ENCODE measurements around the gene ANAPC16.
"Not testable (repeated sequence)": the region's sequence is repeated elsewhere in the genome, so short reads cannot be mapped to it uniquely, and the experiment has no call there.

The ANAPC16 gene

DNA sequence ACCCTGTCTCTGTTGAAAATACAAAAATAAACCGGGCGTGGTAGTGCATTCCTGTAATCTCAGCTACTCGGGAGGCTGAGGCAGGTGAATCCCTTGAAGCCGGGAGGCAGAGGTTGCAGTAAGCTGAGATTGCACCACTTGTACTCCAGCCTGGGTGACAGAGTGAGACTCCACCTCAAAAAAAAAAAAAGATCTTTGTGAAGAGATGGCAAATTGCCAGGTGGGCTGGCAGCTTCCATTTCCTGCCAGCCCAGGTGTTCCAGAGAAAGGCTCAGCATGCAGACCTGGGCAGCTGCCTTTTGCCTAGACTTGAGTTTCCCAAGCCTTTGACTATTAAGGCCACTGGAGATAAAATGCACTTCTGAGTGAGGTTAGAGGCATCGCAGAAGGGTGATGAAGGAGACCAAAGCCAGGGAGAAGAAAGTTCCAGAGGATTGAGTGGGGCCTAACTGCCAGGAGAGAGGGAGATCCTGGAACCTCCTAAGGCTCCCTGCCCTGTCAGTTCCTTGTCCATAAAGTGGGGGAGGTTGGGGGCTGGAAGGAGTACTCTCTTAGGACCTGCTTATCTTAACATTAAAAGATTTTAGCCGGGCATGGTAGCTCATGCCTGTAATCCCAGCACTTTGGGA, 47.9 kb downstream of the ANAPC16 start:
- DNase-seq (ENCODE audit: low read depth in 3 of 3) = no peak

DNA sequence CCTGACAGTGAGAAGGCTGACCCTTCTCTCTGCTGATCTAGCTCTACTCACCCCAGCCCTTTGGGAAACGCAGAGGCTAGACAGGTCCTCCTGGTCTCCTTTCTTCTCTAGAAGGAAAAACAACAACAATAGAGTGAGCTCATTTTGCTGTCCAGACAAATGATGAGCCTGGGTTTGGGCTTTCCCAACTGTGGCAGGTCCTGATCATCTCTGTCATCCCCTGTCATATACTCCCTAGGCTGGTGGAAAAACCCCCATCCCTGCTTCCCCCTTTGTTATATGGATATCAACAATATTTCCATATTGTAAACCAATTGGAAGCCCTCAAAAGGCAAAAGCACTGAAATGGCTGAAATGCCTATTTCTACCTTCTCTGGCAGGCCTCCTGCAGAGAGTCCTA, 48.7 kb downstream of the ANAPC16 start:
- no peak for DNase-seq (ENCODE audit: low read depth in 3 of 3)

GRCh38 chr10:72265508-72265907, 49.7 kb downstream of the ANAPC16 start:
- no peak for DNase-seq (ENCODE audit: low read depth in 3 of 3)

DNA sequence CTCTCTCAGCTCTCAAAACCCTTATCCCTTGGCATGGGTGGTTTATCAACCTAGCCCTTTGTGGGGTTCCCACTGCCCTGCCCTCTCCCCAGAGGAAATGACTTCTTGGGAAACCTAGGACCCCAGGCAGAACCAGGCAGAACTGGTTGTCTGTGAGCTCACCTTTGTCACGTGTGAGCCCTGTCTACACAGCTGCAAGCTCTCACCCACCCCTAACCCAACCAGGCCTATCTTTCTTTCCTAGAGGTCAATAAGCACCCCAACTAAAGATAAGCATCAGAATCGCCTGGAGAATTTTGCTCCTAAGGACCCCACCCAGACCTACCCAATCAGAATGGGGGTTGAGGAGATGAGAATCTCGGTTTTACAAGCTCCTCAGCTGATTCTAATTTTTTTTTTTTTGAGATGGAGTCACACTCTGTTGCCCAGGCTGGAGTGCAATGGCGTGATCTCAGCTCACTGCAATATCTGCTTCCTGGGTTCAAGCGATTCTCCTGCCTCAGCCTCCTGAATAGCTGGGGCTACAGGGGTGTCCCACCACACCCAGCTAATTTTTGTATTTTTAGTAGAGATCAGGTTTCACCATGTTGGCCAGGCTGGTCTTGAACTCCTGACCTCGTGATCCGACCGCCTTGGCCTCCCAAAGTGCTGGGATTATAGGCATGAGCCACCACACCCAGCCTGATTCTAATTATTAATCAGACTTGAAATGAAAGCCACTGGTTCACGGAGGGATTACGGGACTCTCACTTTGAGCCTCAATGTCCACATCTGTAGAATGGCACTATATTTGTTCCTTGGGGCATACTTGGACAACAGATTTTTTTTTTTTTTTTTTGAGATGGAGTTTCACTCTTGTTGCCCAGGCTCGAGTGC, 50.4 kb downstream of the ANAPC16 start:
- DNase-seq (ENCODE audit: low read depth in 3 of 3) = no peak

- no peak for DNase-seq (ENCODE audit: low read depth in 3 of 3)
Measured at GRCh38 chr10:72267381-72267780, 51.6 kb downstream of the ANAPC16 start.

GRCh38 chr10:72267819-72268399, 52.1 kb downstream of the ANAPC16 start:
- no peak for DNase-seq (ENCODE audit: low read depth in 3 of 3)

- not testable (repeated sequence) for DNase-seq (ENCODE audit: low read depth in 3 of 3)
Measured at GRCh38 chr10:72268475-72269200, 52.8 kb downstream of the ANAPC16 start.

- no peak for DNase-seq (ENCODE audit: low read depth in 3 of 3)
Measured at GRCh38 chr10:72270607-72271281, 54.9 kb downstream of the ANAPC16 start.

- peak in 1 of 3 experiments; percentile 49 for DNase-seq (ENCODE audit: low read depth in 3 of 3)
Measured at GRCh38 chr10:72272689-72273409, 57.0 kb downstream of the ANAPC16 start.

GRCh38 chr10:72273410-72274212, 57.8 kb downstream of the ANAPC16 start, which contains the start of gene DDIT4:
DDIT4 (plus strand) TSS chr10:72273924; CDS start chr10:72274217, 293 bp downstream.
- peak; percentile 95 to 99 (median 96) for DNase-seq (ENCODE audit: low read depth in 3 of 3)

DNA sequence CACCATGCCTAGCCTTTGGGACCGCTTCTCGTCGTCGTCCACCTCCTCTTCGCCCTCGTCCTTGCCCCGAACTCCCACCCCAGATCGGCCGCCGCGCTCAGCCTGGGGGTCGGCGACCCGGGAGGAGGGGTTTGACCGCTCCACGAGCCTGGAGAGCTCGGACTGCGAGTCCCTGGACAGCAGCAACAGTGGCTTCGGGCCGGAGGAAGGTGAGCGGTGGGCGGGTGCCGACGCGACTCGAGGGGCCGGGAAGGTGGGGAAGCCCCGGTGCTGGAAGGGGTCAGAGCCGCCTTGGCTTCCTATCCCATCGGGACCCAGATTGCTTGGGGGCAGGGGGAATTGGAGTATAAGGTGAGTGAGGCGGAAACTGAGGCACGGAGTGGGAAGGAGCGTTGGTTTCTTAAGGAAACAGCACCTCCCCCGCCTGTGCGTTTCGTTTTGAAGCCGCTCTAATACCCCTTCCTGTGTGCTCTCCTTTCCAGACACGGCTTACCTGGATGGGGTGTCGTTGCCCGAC, 58.5 kb downstream of the ANAPC16 start:
- DNase-seq (ENCODE audit: low read depth in 3 of 3) = no peak

DNA sequence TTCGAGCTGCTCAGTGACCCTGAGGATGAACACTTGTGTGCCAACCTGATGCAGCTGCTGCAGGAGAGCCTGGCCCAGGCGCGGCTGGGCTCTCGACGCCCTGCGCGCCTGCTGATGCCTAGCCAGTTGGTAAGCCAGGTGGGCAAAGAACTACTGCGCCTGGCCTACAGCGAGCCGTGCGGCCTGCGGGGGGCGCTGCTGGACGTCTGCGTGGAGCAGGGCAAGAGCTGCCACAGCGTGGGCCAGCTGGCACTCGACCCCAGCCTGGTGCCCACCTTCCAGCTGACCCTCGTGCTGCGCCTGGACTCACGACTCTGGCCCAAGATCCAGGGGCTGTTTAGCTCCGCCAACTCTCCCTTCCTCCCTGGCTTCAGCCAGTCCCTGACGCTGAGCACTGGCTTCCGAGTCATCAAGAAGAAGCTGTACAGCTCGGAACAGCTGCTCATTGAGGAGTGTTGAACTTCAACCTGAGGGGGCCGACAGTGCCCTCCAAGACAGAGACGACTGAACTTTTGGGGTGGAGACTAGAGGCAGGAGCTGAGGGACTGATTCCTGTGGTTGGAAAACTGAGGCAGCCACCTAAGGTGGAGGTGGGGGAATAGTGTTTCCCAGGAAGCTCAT, 59.0 kb downstream of the ANAPC16 start:
- peak; percentile 50 to 74 (median 56) for DNase-seq (ENCODE audit: low read depth in 3 of 3)

DNA sequence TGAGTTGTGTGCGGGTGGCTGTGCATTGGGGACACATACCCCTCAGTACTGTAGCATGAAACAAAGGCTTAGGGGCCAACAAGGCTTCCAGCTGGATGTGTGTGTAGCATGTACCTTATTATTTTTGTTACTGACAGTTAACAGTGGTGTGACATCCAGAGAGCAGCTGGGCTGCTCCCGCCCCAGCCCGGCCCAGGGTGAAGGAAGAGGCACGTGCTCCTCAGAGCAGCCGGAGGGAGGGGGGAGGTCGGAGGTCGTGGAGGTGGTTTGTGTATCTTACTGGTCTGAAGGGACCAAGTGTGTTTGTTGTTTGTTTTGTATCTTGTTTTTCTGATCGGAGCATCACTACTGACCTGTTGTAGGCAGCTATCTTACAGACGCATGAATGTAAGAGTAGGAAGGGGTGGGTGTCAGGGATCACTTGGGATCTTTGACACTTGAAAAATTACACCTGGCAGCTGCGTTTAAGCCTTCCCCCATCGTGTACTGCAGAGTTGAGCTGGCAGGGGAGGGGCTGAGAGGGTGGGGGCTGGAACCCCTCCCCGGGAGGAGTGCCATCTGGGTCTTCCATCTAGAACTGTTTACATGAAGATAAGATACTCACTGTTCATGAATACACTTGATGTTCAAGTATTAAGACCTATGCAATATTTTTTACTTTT, 59.7 kb downstream of the ANAPC16 start:
- DNase-seq (ENCODE audit: low read depth in 3 of 3) = peak in 1 of 3 experiments; percentile 46

DNA sequence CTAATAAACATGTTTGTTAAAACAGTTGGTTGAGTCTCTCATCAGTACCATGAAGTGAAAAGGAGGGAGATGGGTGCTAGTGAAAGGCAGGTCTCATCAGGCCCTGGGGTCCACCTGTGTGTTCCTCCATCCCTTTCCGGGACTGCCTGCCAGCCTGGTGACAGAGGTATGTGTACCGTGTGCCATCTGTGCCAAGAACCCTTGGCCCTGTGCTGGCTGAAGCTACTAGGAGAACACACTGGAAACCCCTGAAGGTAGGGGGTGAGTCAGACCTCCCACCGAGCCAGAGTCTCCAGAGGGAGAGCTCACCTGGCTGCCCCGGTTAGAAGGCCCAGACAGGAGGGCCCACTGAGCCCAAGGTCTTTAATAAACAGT, 60.2 kb downstream of the ANAPC16 start:
- DNase-seq (ENCODE audit: low read depth in 3 of 3) = peak in 1 of 3 experiments; percentile 58

DNA sequence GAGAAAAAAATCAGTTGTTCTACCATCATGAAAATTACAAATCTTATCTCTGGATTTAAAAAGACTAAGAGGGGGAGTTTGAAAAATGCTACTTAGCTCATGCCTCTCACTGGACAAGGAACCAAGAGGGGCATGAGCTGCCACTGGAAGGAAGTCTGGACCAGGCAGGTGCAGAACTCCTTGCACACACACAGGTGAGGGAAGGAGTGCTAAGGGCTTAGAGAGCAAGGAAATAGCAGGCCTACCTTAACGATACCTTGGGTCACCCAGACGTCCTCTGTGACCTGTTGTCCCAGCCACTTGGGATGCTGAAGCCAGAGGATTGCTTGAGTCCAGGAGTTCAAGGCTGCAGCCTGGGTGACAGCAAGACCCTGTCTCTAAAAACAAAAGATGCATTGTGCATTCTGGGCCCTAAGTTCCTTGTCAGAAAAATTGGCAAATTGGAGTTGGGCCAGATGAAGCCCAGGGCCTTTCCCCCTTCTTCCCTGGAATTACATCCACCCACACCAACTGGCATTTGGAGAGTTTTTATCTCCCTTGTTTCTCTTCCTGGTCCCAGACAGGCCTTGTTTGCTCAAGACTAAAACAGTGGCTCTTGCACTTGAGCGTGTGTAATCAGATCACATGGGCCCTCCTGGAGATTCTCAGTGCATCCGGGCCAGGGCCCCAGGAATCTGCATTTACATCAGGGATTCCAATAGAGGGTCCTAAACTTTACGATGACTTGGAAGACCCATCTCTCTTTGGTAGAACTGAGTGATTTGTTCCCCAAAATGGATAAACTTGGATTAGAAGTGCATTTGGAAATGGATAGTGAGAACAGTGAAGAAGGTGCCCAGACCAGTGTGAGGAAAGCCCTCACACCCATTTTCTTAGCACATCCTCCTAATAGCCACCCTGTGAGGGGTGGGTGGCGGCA, 60.9 kb downstream of the ANAPC16 start:
- DNase-seq (ENCODE audit: low read depth in 3 of 3) = no peak

DNA sequence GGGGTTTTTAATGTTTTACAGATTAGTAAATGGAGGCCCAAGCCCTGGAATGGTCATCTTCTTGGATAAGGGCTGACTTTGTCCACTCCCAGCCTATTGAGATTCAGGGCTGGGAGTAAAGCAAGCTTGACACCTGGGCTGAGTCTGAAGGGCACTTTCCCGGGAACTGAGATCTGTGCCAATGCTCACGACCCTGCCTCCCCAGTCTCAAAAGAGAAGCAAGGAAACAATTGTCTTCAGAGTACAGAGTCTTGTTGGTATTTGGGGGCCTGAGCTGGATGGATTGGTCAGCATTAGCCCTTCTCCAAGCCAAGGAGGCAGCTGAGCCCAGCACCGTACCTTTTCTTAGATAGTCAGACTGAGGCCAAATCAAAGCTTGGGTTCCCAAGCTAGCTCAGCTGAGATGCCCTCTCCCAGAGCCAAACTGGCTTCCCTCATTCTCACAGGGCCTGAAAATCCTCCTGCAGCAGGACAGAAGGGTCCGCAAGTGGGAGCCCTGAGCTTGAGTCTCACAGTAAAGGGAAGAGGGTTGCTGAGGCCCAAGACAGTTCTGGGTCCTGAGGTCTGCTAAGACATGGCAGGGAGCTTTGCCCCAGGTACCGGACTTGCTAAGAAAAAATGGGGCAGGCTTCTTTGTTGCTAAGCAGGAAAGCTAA, 61.7 kb downstream of the ANAPC16 start:
- DNase-seq (ENCODE audit: low read depth in 3 of 3) = no peak
